Lung (tissue), 12 donors: ENCODE measurements around the gene ZNF839. TPM values are rescaled to one million over a fixed set of nuclear protein-coding genes. Genes with fewer than 3 reads are reported as not detected.

Source experiments
- ATAC-seq: fragments of 200-7000 bp; cut with Tn5 transposase; one replicate; pipeline ENCODE4 v1.9.1; 2020; ENCODE audit warnings: moderate number of reproducible peaks; ENCODE audit not compliant: insufficient read depth, low FRiP score
- DNase-seq, 3 donors: peaks; one replicate each; pipeline ENCODE4 v3.0.0-alpha.2; 2013 to 2017
- H3K27ac ChIP-seq, 2 donors: one replicate each; pipeline ENCODE4 v1.5.1; 2013; ENCODE audit warnings: mild to moderate bottlenecking in 2 of 2, moderate library complexity in 2 of 2, control low read depth in 1 of 2, inconsistent platforms in 1 of 2, low read depth in 1 of 2, low read length in 1 of 2
- H3K27me3 ChIP-seq, 3 donors: one replicate each; pipeline ENCODE4 v1.5.1; 2013; ENCODE audit warnings: low read length in 2 of 3; ENCODE audit not compliant: control insufficient read depth in 3 of 3, insufficient read depth in 3 of 3
- H3K36me3 ChIP-seq, 4 donors: one replicate each; pipeline ENCODE4 v1.5.1; 2013; ENCODE audit warnings: low read length in 4 of 4, mild to moderate bottlenecking in 1 of 4, moderate library complexity in 1 of 4; ENCODE audit not compliant: control insufficient read depth in 4 of 4, insufficient read depth in 4 of 4
- H3K4me1 ChIP-seq, 5 donors: one replicate each; pipeline ENCODE4 v1.5.1; 2013; ENCODE audit warnings: low read length in 5 of 5, mild to moderate bottlenecking in 2 of 5, moderate library complexity in 1 of 5; ENCODE audit not compliant: control insufficient read depth in 5 of 5, insufficient read depth in 5 of 5
- H3K4me3 ChIP-seq: one replicate; pipeline ENCODE4 v1.5.1; 2013; ENCODE audit warnings: mild to moderate bottlenecking, control low read depth, moderate library complexity
- H3K9ac ChIP-seq, 2 donors: one replicate each; pipeline ENCODE4 v1.5.1; 2013; ENCODE audit warnings: low read length in 2 of 2, control low read depth in 1 of 2; ENCODE audit not compliant: insufficient read depth in 1 of 2
- H3K9me3 ChIP-seq, 4 donors: one replicate each; pipeline ENCODE4 v1.5.1; 2013; ENCODE audit warnings: low read length in 3 of 4, mild to moderate bottlenecking in 1 of 4, moderate library complexity in 1 of 4; ENCODE audit not compliant: control insufficient read depth in 4 of 4, insufficient read depth in 3 of 4
- WGBS, 2 donors: extraction: QIAGEN DNeasy Blood & Tissue Kit; methylation state at CpG; one replicate each; pipeline ENCODE4 v1.1.7; 2013; 5-methylcytosine and 5-hydroxymethylcytosine counted together
- polyA plus RNA-seq, 2 donors: library from polyadenylated mRNA; stranded (reverse); fragments of 200-250 nt; gene quantifications; one replicate each; pipeline ENCODE4 v1.2.1, GENCODE V29; 2013
- total RNA-seq, 2 donors: library from RNA; depleted of rRNA in 1 of 2; stranded (reverse); fragments of >200 nt in 1 of 2; gene quantifications; one replicate each; pipeline ENCODE4 v1.2.1, GENCODE V29; 2014 to 2021
- TF ChIP-seq, protein P1 (sequence below): IDR thresholded peaks from 2 replicates; pipeline ENCODE4 v1.5.1; 2012; ENCODE audit warnings: mild to moderate bottlenecking; ENCODE audit errors: control extremely low read depth, extremely low read depth
- donor health status: control.
- donor health status: control.
- donor health status: Bipolar disorder and iron deficiency.
- donor health status: healthy.
- donor health status: DM: yes; HTN: yes; CAD: no.

ZNF839 gene
- total and polyA plus RNA-seq, 4 donors: 6.1 to 14.2 (median 10.3) TPM

DNA sequence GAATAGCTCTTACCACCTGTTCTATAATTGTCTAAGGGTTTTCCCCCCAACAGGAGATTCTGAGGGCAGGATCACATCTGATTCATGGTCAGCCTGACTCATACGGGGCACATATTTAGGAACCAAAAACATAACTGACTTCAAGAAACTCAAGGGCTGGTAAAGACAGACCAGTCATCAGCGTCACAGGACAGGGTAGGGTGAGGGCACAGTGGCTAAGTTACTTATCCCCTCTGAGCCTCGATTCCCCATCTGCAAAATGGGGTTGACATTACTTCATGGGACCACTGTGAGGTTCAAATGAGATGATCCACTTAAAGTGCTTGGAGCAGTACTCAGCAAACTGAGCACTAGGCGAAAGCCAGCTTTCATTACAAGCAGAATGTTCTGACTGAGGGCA lies 42.5 kb downstream of the ZNF839 start:
- Histone ChIP-seq H3K9me3 (no peaks in the 10 kb centered on the region), H3K27ac (peak overlapping the region; percentile 84 to 98), H3K27me3 (no peaks in the 10 kb centered on the region), H3K4me3 (peak overlapping the region; percentile 88), H3K36me3 (peaks cover 3 to 13% (median 9%) of the 10 kb centered on the region in 4 donors), H3K9ac (peak overlapping the region; percentile 11 to 81), H3K4me1 (peaks cover 4 to 18% (median 9%) of the 10 kb centered on the region in 5 donors)
- WGBS, 2 donors: 20 to 27% methylated on average over 4 of the region's 4 CpGs
- TF ChIP-seq, protein P1, sequence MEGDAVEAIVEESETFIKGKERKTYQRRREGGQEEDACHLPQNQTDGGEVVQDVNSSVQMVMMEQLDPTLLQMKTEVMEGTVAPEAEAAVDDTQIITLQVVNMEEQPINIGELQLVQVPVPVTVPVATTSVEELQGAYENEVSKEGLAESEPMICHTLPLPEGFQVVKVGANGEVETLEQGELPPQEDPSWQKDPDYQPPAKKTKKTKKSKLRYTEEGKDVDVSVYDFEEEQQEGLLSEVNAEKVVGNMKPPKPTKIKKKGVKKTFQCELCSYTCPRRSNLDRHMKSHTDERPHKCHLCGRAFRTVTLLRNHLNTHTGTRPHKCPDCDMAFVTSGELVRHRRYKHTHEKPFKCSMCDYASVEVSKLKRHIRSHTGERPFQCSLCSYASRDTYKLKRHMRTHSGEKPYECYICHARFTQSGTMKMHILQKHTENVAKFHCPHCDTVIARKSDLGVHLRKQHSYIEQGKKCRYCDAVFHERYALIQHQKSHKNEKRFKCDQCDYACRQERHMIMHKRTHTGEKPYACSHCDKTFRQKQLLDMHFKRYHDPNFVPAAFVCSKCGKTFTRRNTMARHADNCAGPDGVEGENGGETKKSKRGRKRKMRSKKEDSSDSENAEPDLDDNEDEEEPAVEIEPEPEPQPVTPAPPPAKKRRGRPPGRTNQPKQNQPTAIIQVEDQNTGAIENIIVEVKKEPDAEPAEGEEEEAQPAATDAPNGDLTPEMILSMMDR: no peak
- ATAC-seq (no peak), DNase-seq (no peak)

DNA sequence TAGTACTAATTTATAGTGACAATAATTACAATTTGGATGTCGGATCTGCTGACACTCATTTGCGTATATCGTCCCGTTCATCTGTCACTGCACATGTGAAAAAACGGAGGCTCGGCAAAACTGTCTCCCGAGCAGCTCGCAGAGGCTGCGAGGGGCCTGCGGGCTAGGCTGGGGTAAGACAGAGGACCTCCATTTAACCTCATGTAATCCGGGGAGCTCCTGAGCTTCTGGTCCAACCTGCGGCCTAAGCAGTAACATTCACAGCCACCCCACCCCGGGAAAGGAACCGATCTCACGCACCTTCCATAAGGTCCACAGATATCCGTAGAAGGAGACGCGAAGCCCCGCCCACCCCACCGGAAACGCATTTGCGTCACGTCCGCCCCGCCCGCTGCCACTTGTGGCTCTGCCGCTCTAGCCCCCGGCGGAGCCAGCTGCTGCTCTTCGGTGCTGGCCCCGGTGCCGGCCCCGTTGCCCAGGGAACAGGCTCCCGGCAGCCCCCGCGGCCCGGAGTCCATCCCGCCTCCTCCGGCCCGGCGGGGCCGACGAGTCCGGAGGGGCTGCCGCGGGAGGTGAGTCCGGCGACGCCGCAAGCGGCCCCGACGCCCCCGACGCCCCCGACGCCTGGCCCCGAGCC lies 43.1 kb downstream of the ZNF839 start, which contains the start of the genes CINP and TECPR2:
Gene CINP (minus strand): TSS at position 346 of the 637 bp plus-strand sequence. CDS start 39 bp downstream, at position 307.
Gene TECPR2 (plus strand): TSS at position 397 of the 637 bp plus-strand sequence. CDS start 13,781 bp downstream, outside the sequence.
- TF ChIP-seq, protein P1: no peak
- H3K27me3 ChIP-seq: no peaks in the 10 kb centered on the region
- peak; percentile 95 to 98 (median 98) for DNase-seq
- H3K36me3 ChIP-seq: peaks cover 0 to 11% (median 7%) of the 10 kb centered on the region in 4 donors
- H3K4me3 ChIP-seq: peak within 1 kb of the TSS; percentile 88
- 0% methylated on average over 52 to 58 of the region's 58 CpGs for WGBS, 2 donors
- H3K9ac ChIP-seq: peak within 1 kb of the TSS; percentile 78 to 81
- ATAC-seq: peak; percentile 96
- no peaks in the 10 kb centered on the region for H3K9me3 ChIP-seq
- peak within 1 kb of the TSS; percentile 98 for H3K27ac ChIP-seq
- H3K4me1 ChIP-seq: peaks cover 4 to 18% (median 9%) of the 10 kb centered on the region in 5 donors

DNA sequence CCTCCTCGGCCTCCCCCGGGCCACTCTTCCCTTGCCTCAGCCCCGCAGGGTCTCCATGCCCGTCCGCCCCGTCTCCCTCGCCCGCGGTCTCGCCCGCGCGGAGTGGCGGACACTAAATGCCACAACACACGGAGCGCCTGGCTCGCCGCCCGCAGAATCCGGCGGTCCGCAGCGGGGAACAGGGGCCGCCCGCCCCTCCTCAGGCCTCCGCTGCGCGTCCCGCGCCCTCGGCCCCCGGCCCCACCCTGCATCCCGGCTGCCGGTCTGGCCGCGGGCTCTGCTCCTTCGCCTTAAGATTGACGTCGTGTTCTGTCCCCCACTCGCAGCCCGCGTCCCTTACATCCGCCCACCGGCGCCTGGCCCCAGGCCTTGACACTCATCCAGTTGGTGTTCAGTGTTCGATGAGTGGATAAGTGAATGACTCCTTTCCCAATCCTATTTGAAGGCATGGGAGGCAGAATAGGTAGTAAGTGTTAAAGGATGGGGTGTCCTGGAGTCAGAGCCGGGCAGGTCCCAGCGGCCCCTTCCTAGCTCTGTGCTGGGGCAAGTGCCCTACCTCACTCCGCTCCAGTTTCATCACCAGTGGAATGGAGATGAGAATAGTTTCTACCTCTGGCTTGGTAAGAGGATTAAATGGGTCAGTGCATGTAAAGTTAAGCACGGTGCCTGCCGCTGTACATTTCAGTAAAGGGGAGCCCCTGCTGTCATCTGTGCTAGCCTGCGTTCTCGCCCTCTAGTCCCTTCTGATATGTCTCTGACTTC lies 43.8 kb downstream of the ZNF839 start:
- WGBS, 2 donors: 3% methylated on average over 37 to 53 of the region's 53 CpGs
- TF ChIP-seq, protein P1: no peak
- ATAC-seq: peak; percentile 35
- peak overlapping the region; percentile 88 for H3K4me3 ChIP-seq
- H3K27me3 ChIP-seq: no peaks in the 10 kb centered on the region
- peaks cover 2 to 18% (median 9%) of the 10 kb centered on the region in 5 donors for H3K4me1 ChIP-seq
- peak overlapping the region; percentile 67 to 78 for H3K9ac ChIP-seq
- peak overlapping the region; percentile 98 for H3K27ac ChIP-seq
- no peaks in the 10 kb centered on the region for H3K9me3 ChIP-seq
- H3K36me3 ChIP-seq: peaks cover 0 to 4% (median 1%) of the 10 kb centered on the region in 4 donors
- DNase-seq: peak in 1 of 3 donors; percentile 52
